ENCODE data around the gene ATP2B2.

DNA sequence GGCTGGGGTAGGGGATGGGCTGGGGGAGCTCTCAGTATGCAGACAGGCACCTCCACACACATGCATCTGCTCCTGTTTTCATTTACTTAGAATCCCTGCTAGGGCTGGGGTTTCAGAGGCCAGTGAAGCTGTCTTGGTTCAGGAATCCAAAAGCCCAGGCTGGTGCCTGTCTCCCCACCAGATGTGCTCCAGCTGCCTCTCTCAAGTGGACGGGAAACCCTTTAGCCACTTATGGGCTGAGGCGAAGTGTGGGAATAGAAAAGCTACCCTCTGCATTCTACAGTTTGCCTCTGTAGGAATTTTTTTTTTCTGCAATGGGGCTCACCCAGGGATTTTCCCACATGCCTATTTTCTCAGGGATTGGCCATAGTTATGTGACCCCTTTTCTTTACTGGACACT is 72.5 kb downstream of the ATP2B2 start:
- TF ChIP-seq CTCF (IDR thresholded peaks at IDR 0.05) (no peak), POLR2A (IDR thresholded peaks at IDR 0.05) (no peak)

Data from thyroid gland (tissue), 4 donors.